Stromal cell of bone marrow (primary cell): Measurements from ENCODE around the gene GINS1.
"Not testable (repeated sequence)": the region's sequence is repeated elsewhere in the genome, so short reads cannot be mapped to it uniquely, and the experiment has no call there.

Source experiments
- DNase-seq: peaks from one replicate; pipeline ENCODE4 v3.0.0-alpha.2; 2012; ENCODE audit warnings: low read depth

Gene GINS1

GRCh38 chr20:25389858-25390537 is 17.5 kb upstream of the GINS1 start:
- no peak for DNase-seq

- peak; percentile 94 for DNase-seq
These were observed 16.6 kb upstream of the GINS1 start, which contains the start of gene ABHD12 for GRCh38 chr20:25390538-25391528. TSS of gene ABHD12 (minus strand) at chr20:25390835. CDS start at chr20:25390703, 132 bp downstream.

GRCh38 chr20:25394276-25394675 is 13.2 kb upstream of the GINS1 start:
- no peak for DNase-seq

- no peak for DNase-seq
These were observed 12.5 kb upstream of the GINS1 start for GRCh38 chr20:25394996-25395395.

GRCh38 chr20:25397096-25397495 is 10.4 kb upstream of the GINS1 start:
- no peak for DNase-seq

GRCh38 chr20:25397821-25398220 is 9.7 kb upstream of the GINS1 start:
- DNase-seq: no peak

- DNase-seq: no peak
These were observed 9.0 kb upstream of the GINS1 start for GRCh38 chr20:25398376-25399036.

GRCh38 chr20:25399037-25399430 is 8.4 kb upstream of the GINS1 start:
- peak; percentile 63 for DNase-seq

- not testable (repeated sequence) for DNase-seq
These were observed 7.2 kb upstream of the GINS1 start for GRCh38 chr20:25400291-25400732.

GRCh38 chr20:25402583-25402982 is 4.9 kb upstream of the GINS1 start:
- DNase-seq: no peak

- no peak for DNase-seq
These were observed 686 bp downstream of the GINS1 start for GRCh38 chr20:25408170-25408547.

- no peak for DNase-seq
These were observed 1.4 kb downstream of the GINS1 start for GRCh38 chr20:25408890-25409289.

GRCh38 chr20:25418776-25419175 is 11.3 kb downstream of the GINS1 start:
- no peak for DNase-seq

GRCh38 chr20:25421102-25421501 is 13.6 kb downstream of the GINS1 start:
- no peak for DNase-seq

GRCh38 chr20:25422032-25422431 is 14.6 kb downstream of the GINS1 start:
- DNase-seq: no peak

GRCh38 chr20:25424536-25424935 is 17.1 kb downstream of the GINS1 start:
- no peak for DNase-seq

- no peak for DNase-seq
These were observed 29.7 kb downstream of the GINS1 start for GRCh38 chr20:25437153-25437581.

- no peak for DNase-seq
These were observed 31.9 kb downstream of the GINS1 start for GRCh38 chr20:25439328-25439727.

GRCh38 chr20:25444556-25444955 is 37.1 kb downstream of the GINS1 start:
- DNase-seq: no peak

- no peak for DNase-seq
These were observed 40.2 kb downstream of the GINS1 start for GRCh38 chr20:25447671-25448070.

- DNase-seq: no peak
These were observed 44.9 kb downstream of the GINS1 start for GRCh38 chr20:25452333-25452732.

GRCh38 chr20:25453035-25453810 is 45.8 kb downstream of the GINS1 start:
- DNase-seq: no peak
